Ecto neural progenitor cell (in vitro differentiated cells): ENCODE data around the gene RP2.

Source experiments
- DNase-seq: peaks from one replicate; pipeline ENCODE4 v3.0.0-alpha.2; 2018; ENCODE audit warnings: low spot score

The RP2 gene

GRCh38 chrX:46920235-46920634, 83.4 kb downstream of the RP2 start:
- DNase-seq = no peak

DNA sequence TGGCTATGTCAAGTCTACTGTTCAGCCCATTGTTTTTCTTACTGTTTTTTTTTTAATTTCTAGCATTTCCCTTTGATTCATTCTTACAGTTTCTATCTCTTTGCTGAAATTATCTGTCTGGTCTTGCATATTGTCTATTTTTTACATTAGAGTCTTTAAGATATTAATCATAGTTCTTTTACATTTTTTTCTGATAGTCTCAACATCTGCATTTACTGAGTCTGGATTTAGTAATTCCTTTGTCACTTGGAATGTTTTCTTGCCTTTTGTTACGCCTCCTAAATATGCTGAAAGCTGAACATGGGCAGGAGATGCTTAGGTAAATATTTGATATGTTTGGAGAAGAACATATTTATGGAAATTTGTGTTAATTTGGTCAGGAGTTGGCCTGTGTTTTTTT, 85.8 kb downstream of the RP2 start:
- no peak for DNase-seq

DNA sequence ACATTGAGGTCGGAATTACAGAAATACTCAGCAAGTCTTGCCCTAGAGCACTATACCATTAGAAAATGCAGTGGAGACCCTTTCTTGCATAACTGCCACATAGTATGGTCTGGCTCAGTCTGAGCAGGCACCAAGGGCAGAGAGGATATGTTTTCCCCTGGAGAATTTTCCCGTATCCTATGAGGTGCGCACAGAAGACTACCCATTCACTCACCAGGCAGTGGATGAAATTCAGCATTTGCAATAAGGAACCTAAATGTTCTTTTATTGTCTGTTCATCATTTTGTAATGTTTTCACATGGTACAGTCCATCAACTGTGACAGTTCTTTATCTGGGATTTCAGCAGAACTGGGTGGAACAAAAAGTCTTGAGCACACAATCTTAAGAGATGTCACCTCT, 90.9 kb downstream of the RP2 start:
- DNase-seq = no peak

DNA sequence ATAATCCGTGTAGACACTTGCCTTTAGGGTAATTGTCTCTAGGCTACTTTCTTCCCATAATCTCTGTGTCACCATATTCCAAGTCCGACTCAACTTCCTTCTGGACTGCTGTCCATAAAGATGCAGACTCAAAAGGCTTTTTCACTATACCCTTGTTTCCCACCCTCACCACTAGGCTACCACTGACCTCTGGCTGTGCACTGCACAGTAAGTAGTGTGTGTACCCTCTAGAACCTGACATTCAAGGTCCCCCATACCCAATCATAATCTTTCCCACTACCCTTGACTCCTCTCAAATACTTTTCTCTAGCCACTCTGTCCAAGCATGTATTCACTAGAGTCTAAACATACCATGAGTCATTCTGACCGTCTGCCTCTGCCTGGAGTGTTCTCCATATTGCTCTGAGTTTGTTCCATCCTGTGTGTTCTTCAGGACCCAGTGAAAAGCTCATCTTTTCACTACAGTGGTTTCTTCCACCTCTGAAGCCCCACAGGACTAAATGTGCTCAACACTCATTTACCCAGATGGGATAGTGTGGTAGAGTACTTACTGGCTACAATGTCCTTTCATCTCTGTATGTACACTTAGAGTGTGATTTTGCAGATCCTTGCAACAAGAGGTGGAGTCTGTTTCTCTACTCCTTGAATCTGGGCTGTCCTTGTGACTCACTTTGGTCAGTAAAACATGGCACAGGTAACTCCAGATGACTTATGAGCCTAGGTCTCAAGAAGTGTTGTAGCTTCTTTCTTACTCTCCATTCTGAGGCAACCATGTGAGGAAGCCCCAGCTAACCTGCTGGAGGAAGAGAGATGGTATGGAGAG, 92.8 kb downstream of the RP2 start:
- no peak for DNase-seq
